ENCODE measurements around the gene FBXW7.

Gene FBXW7

GRCh38 chr4:152501846-152502536 lies 33.9 kb downstream of the FBXW7 start:
- H2BK5ac ChIP-seq (ENCODE audit: low read length): no peak overlapping the region
- peaks cover 24% of the 10 kb centered on the region for H3K79me2 ChIP-seq (ENCODE audit: control insufficient read depth, insufficient read depth, low read length)
- H3K4me1 ChIP-seq (ENCODE audit: control insufficient read depth, low read depth, low read length): no peaks in the 10 kb centered on the region
- no peak for DNase-seq
- no peak overlapping the region for H2AK5ac ChIP-seq (ENCODE audit: low read length)
- no peak overlapping the region for H3K56ac ChIP-seq (ENCODE audit: low read length)
- H2BK15ac ChIP-seq (replicated peaks; ENCODE audit: low read depth): no peak overlapping the region
- H3K23ac ChIP-seq (ENCODE audit: low read length): no peak overlapping the region
- peaks cover 4% of the 10 kb centered on the region for H3K79me1 ChIP-seq (ENCODE audit: low read length)
- no peak overlapping the region for H4K5ac ChIP-seq (ENCODE audit: low read length)
- H3K4ac ChIP-seq (ENCODE audit: low read depth, low read length): no peak overlapping the region
- H3K18ac ChIP-seq (ENCODE audit: low read length): no peak overlapping the region
- H3K4me2 ChIP-seq (ENCODE audit: low read length): no peak overlapping the region
- H2BK120ac ChIP-seq (ENCODE audit: low read depth, low read length): no peak overlapping the region
- no peak overlapping the region for H4K8ac ChIP-seq (ENCODE audit: low read depth, low read length)
- 100% methylated on average over 1 of the region's 3 CpGs for WGBS (ENCODE audit: extremely low coverage, insufficient coverage, low lambda C conversion rate)
- no peaks in the 10 kb centered on the region for H3K27me3 ChIP-seq (ENCODE audit: insufficient read depth, low read length, poor library complexity)
- no peak overlapping the region for H3K27ac ChIP-seq (ENCODE audit: low read depth, low read length)
- H3K36me3 ChIP-seq (ENCODE audit: control insufficient read depth, insufficient read depth, low read length): no peaks in the 10 kb centered on the region
- no peak overlapping the region for H3K9ac ChIP-seq (ENCODE audit: low read length)
- H3K4me3 ChIP-seq (ENCODE audit: low read length): no peak overlapping the region

- no CpG with 5 or more reads among the region's 1 CpG for WGBS (ENCODE audit: extremely low coverage, insufficient coverage, low lambda C conversion rate)
- no peak overlapping the region for H3K4me2 ChIP-seq (ENCODE audit: low read length)
- peaks cover 5% of the 10 kb centered on the region for H3K79me1 ChIP-seq (ENCODE audit: low read length)
- H2BK120ac ChIP-seq (ENCODE audit: low read depth, low read length): no peak overlapping the region
- H4K8ac ChIP-seq (ENCODE audit: low read depth, low read length): no peak overlapping the region
- DNase-seq: peak; percentile 93
- no peak overlapping the region for H3K4ac ChIP-seq (ENCODE audit: low read depth, low read length)
- H2BK15ac ChIP-seq (replicated peaks; ENCODE audit: low read depth): no peak overlapping the region
- H3K9ac ChIP-seq (ENCODE audit: low read length): no peak overlapping the region
- H3K36me3 ChIP-seq (ENCODE audit: control insufficient read depth, insufficient read depth, low read length): no peaks in the 10 kb centered on the region
- H2AK5ac ChIP-seq (ENCODE audit: low read length): no peak overlapping the region
- no peak overlapping the region for H3K4me3 ChIP-seq (ENCODE audit: low read length)
- H4K5ac ChIP-seq (ENCODE audit: low read length): no peak overlapping the region
- H2BK5ac ChIP-seq (ENCODE audit: low read length): no peak overlapping the region
- no peak overlapping the region for H3K23ac ChIP-seq (ENCODE audit: low read length)
- no peak overlapping the region for H3K18ac ChIP-seq (ENCODE audit: low read length)
- H3K79me2 ChIP-seq (ENCODE audit: control insufficient read depth, insufficient read depth, low read length): peaks cover 29% of the 10 kb centered on the region
- H3K27ac ChIP-seq (ENCODE audit: low read depth, low read length): no peak overlapping the region
- no peaks in the 10 kb centered on the region for H3K4me1 ChIP-seq (ENCODE audit: control insufficient read depth, low read depth, low read length)
- no peak overlapping the region for H3K56ac ChIP-seq (ENCODE audit: low read length)
- H3K27me3 ChIP-seq (ENCODE audit: insufficient read depth, low read length, poor library complexity): no peaks in the 10 kb centered on the region
Measured at GRCh38 chr4:152500800-152501434, 35.0 kb downstream of the FBXW7 start.

GRCh38 chr4:152500275-152500674 lies 35.6 kb downstream of the FBXW7 start:
- no peak overlapping the region for H4K5ac ChIP-seq (ENCODE audit: low read length)

GRCh38 chr4:152499344-152499743 lies 36.5 kb downstream of the FBXW7 start:
- Histone ChIP-seq H4K5ac (ENCODE audit: low read length) (no peak overlapping the region), H2BK5ac (ENCODE audit: low read length) (no peak overlapping the region), H3K27ac (ENCODE audit: low read depth, low read length) (no peak overlapping the region), H3K4ac (ENCODE audit: low read depth, low read length) (no peak overlapping the region), H4K8ac (ENCODE audit: low read depth, low read length) (no peak overlapping the region), H3K79me2 (ENCODE audit: control insufficient read depth, insufficient read depth, low read length) (peaks cover 30% of the 10 kb centered on the region), H2AK5ac (ENCODE audit: low read length) (no peak overlapping the region), H3K4me2 (ENCODE audit: low read length) (no peak overlapping the region), H2BK120ac (ENCODE audit: low read depth, low read length) (no peak overlapping the region), H3K4me3 (ENCODE audit: low read length) (no peak overlapping the region), H3K9ac (ENCODE audit: low read length) (no peak overlapping the region), H3K23ac (ENCODE audit: low read length) (no peak overlapping the region), H2BK15ac (replicated peaks; ENCODE audit: low read depth) (no peak overlapping the region), H3K27me3 (ENCODE audit: insufficient read depth, low read length, poor library complexity) (no peaks in the 10 kb centered on the region), H3K79me1 (ENCODE audit: low read length) (peaks cover 6% of the 10 kb centered on the region), H3K56ac (ENCODE audit: low read length) (no peak overlapping the region), H3K4me1 (ENCODE audit: control insufficient read depth, low read depth, low read length) (no peaks in the 10 kb centered on the region), H3K36me3 (ENCODE audit: control insufficient read depth, insufficient read depth, low read length) (no peaks in the 10 kb centered on the region), H3K18ac (ENCODE audit: low read length) (no peak overlapping the region)
- no CpG with 5 or more reads among the region's 2 CpGs for WGBS (ENCODE audit: extremely low coverage, insufficient coverage, low lambda C conversion rate)
- no peak for DNase-seq

More at GRCh38 chr4:152500275-152500674, 35.6 kb downstream of the FBXW7 start:
- Histone ChIP-seq H3K4me1 (ENCODE audit: control insufficient read depth, low read depth, low read length) (no peaks in the 10 kb centered on the region), H3K27me3 (ENCODE audit: insufficient read depth, low read length, poor library complexity) (no peaks in the 10 kb centered on the region), H3K23ac (ENCODE audit: low read length) (no peak overlapping the region), H3K27ac (ENCODE audit: low read depth, low read length) (no peak overlapping the region), H2BK120ac (ENCODE audit: low read depth, low read length) (no peak overlapping the region), H4K8ac (ENCODE audit: low read depth, low read length) (no peak overlapping the region), H3K9ac (ENCODE audit: low read length) (no peak overlapping the region), H2AK5ac (ENCODE audit: low read length) (no peak overlapping the region), H3K79me1 (ENCODE audit: low read length) (peaks cover 6% of the 10 kb centered on the region), H3K79me2 (ENCODE audit: control insufficient read depth, insufficient read depth, low read length) (peaks cover 31% of the 10 kb centered on the region), H3K4me2 (ENCODE audit: low read length) (no peak overlapping the region), H3K18ac (ENCODE audit: low read length) (no peak overlapping the region), H3K4me3 (ENCODE audit: low read length) (no peak overlapping the region), H2BK5ac (ENCODE audit: low read length) (peak overlapping the region; percentile 6), H3K4ac (ENCODE audit: low read depth, low read length) (no peak overlapping the region), H3K56ac (ENCODE audit: low read length) (peak overlapping the region; percentile 12), H2BK15ac (replicated peaks; ENCODE audit: low read depth) (no peak overlapping the region), H3K36me3 (ENCODE audit: control insufficient read depth, insufficient read depth, low read length) (no peaks in the 10 kb centered on the region)
- no CpG with 5 or more reads among the region's 2 CpGs for WGBS (ENCODE audit: extremely low coverage, insufficient coverage, low lambda C conversion rate)
- no peak for DNase-seq

- Histone ChIP-seq H2BK120ac (ENCODE audit: low read depth, low read length) (no peak overlapping the region), H3K9ac (ENCODE audit: low read length) (no peak overlapping the region)
Measured at GRCh38 chr4:152494020-152494419, 41.9 kb downstream of the FBXW7 start.

More at GRCh38 chr4:152494020-152494419, 41.9 kb downstream of the FBXW7 start:
- no peak overlapping the region for H2BK15ac ChIP-seq (replicated peaks; ENCODE audit: low read depth)
- H3K4me1 ChIP-seq (ENCODE audit: control insufficient read depth, low read depth, low read length): no peaks in the 10 kb centered on the region
- H3K4me2 ChIP-seq (ENCODE audit: low read length): no peak overlapping the region
- H3K4me3 ChIP-seq (ENCODE audit: low read length): no peak overlapping the region
- H4K8ac ChIP-seq (ENCODE audit: low read depth, low read length): no peak overlapping the region
- no peak overlapping the region for H3K27ac ChIP-seq (ENCODE audit: low read depth, low read length)
- H3K23ac ChIP-seq (ENCODE audit: low read length): no peak overlapping the region
- H3K27me3 ChIP-seq (ENCODE audit: insufficient read depth, low read length, poor library complexity): no peaks in the 10 kb centered on the region
- H3K4ac ChIP-seq (ENCODE audit: low read depth, low read length): no peak overlapping the region
- no peak overlapping the region for H2BK5ac ChIP-seq (ENCODE audit: low read length)
- H3K56ac ChIP-seq (ENCODE audit: low read length): no peak overlapping the region
- no CpG with 5 or more reads among the region's 3 CpGs for WGBS (ENCODE audit: extremely low coverage, insufficient coverage, low lambda C conversion rate)
- peaks cover 10% of the 10 kb centered on the region for H3K79me1 ChIP-seq (ENCODE audit: low read length)
- H4K5ac ChIP-seq (ENCODE audit: low read length): no peak overlapping the region
- H3K79me2 ChIP-seq (ENCODE audit: control insufficient read depth, insufficient read depth, low read length): peaks cover 24% of the 10 kb centered on the region
- H2AK5ac ChIP-seq (ENCODE audit: low read length): no peak overlapping the region
- H3K36me3 ChIP-seq (ENCODE audit: control insufficient read depth, insufficient read depth, low read length): no peaks in the 10 kb centered on the region
- H3K18ac ChIP-seq (ENCODE audit: low read length): no peak overlapping the region
- no peak for DNase-seq
